GM18507 (cell line): Measurements from ENCODE around the gene TRABD.
"Not testable (repeated sequence)": the region's sequence is repeated elsewhere in the genome, so short reads cannot be mapped to it uniquely, and the experiment has no call there.

Experiments used
- DNase-seq: peaks from one replicate; pipeline ENCODE4 v3.0.0; 2011; ENCODE audit warnings: low read depth; ENCODE audit not compliant: insufficient read length; ENCODE audit errors: extremely low spot score
- FAIRE-seq: peaks from 2 replicates; lab custom pipeline; 2011; peaks lifted over from hg19 to GRCh38; lab: Jason Lieb, UNC

Gene TRABD

GRCh38 chr22:50150161-50151129, 35.3 kb upstream of the TRABD start:
- DNase-seq (no peak), FAIRE-seq (no peak)

- DNase-seq (no peak), FAIRE-seq (no peak)
These were observed 33.9 kb upstream of the TRABD start for GRCh38 chr22:50151571-50152537.

- no peak for FAIRE-seq
These were observed 32.5 kb upstream of the TRABD start for GRCh38 chr22:50153056-50153755.

GRCh38 chr22:50153756-50154140, 32.0 kb upstream of the TRABD start:
- DNase-seq (no peak), FAIRE-seq (no peak)

More at GRCh38 chr22:50153056-50153755, 32.5 kb upstream of the TRABD start:
- no peak for DNase-seq

- DNase-seq (no peak), FAIRE-seq (no peak)
These were observed 27.9 kb upstream of the TRABD start for GRCh38 chr22:50157709-50158375.

- no peak for FAIRE-seq
These were observed 24.8 kb upstream of the TRABD start for GRCh38 chr22:50160947-50161346.

GRCh38 chr22:50161508-50162390, 24.0 kb upstream of the TRABD start:
- DNase-seq: no peak
- no peak for FAIRE-seq

More at GRCh38 chr22:50160947-50161346, 24.8 kb upstream of the TRABD start:
- no peak for DNase-seq

- FAIRE-seq (no peak), DNase-seq (no peak)
These were observed 23.2 kb upstream of the TRABD start for GRCh38 chr22:50162391-50162956.

GRCh38 chr22:50165436-50166123, 20.1 kb upstream of the TRABD start:
- FAIRE-seq (no peak), DNase-seq (no peak)

- no peak for FAIRE-seq
- DNase-seq: no peak
These were observed 17.8 kb upstream of the TRABD start for GRCh38 chr22:50167689-50168489.

GRCh38 chr22:50168490-50169180, 17.1 kb upstream of the TRABD start:
- FAIRE-seq, DNase-seq: not testable (repeated sequence)

- DNase-seq (no peak), FAIRE-seq (no peak)
These were observed 16.4 kb upstream of the TRABD start for GRCh38 chr22:50169181-50169759.

- DNase-seq (no peak), FAIRE-seq (no peak)
These were observed 15.9 kb upstream of the TRABD start for GRCh38 chr22:50169774-50170341.

- FAIRE-seq: no peak
- DNase-seq: no peak
These were observed 15.0 kb upstream of the TRABD start, which contains the start of gene PANX2 for GRCh38 chr22:50170453-50171318. Gene PANX2, plus strand, starts transcription at chr22:50170731. Its CDS starts 0 bp downstream, at chr22:50170731.
